Sigmoid colon (tissue), 4 donors: ENCODE data around the gene MYL6B.

Experiments
- CTCF ChIP-seq, 4 experiments: fragments of 450-650 bp in 3 of 4; fragments of 200-600 bp in 1 of 4; IDR thresholded peaks; one replicate each; pipeline ENCODE4 v1.5.1; 2016 to 2019; ENCODE audit warnings: antibody characterized with exemption in 4 of 4, mild to moderate bottlenecking in 3 of 4, moderate library complexity in 2 of 4
- EP300 ChIP-seq, 4 donors: sonication (generic); formaldehyde crosslinking; IDR thresholded peaks; one replicate each; pipeline ENCODE4 v1.6.1; 2017; ENCODE audit warnings: antibody characterized with exemption in 4 of 4
- POLR2A ChIP-seq, 2 donors: fragments of 450-650 bp; IDR thresholded peaks; one replicate each; pipeline ENCODE4 v1.6.1; 2016; ENCODE audit warnings: antibody characterized with exemption in 2 of 2, mild to moderate bottlenecking in 2 of 2, moderate library complexity in 2 of 2
- POLR2AphosphoS5 ChIP-seq, 4 donors: sonication (generic); formaldehyde crosslinking; IDR thresholded peaks; one replicate each; pipeline ENCODE4 v1.6.1; 2017; ENCODE audit warnings: antibody characterized with exemption in 4 of 4

- no peak for TF ChIP-seq CTCF (IDR thresholded peaks at IDR 0.05)
- TF ChIP-seq POLR2A (IDR thresholded peaks at IDR 0.05) = no peak
- TF ChIP-seq POLR2AphosphoS5 (IDR thresholded peaks at IDR 0.05) = no peak
- TF ChIP-seq EP300 (IDR thresholded peaks at IDR 0.05) = no peak
These were observed 20.5 kb downstream of the MYL6B start for GRCh38 chr12:56172839-56173238.
